Activated CD8-positive, alpha-beta memory T cell treated with anti-CD3 and anti-CD28 coated beads, Interleukin-2, amount 10 ng/mL, durations not matched to agents 7 days and 5 days (primary cell): ENCODE data around the gene IKZF1. TPM values are rescaled to one million over a fixed set of nuclear protein-coding genes. Genes with fewer than 3 reads are reported as not detected.

ENCODE experiments used
- ATAC-seq: fragments of 150-1000 bp; cut with Tn5 transposase; one replicate; pipeline ENCODE4 v1.10.0; 2021; ENCODE audit warnings: moderate library complexity
- CTCF ChIA-PET: fragments of 350-600 bp; sonication (Branson Sonifier 250); formaldehyde crosslinking; loops from one replicate; lab custom pipeline; 2021; ENCODE audit warnings: antibody characterized with exemption; lab: Charles Lee
- DNase-seq: peaks from one replicate; pipeline ENCODE4 v3.0.0-alpha.2; 2020
- H3K27ac Mint-ChIP-seq: one replicate; pipeline ENCODE4 v1.8.0; 2021; ENCODE audit warnings: mild to moderate bottlenecking, mixed read lengths
- H3K27me3 Mint-ChIP-seq: one replicate; pipeline ENCODE4 v1.8.0; 2021; ENCODE audit warnings: mixed read lengths
- H3K36me3 Mint-ChIP-seq: one replicate; pipeline ENCODE4 v1.8.0; 2021; ENCODE audit warnings: mild to moderate bottlenecking, mixed read lengths
- H3K4me1 Mint-ChIP-seq: one replicate; pipeline ENCODE4 v1.8.0; 2021; ENCODE audit warnings: mixed read lengths
- H3K4me3 Mint-ChIP-seq: one replicate; pipeline ENCODE4 v1.8.0; 2021; ENCODE audit warnings: mild to moderate bottlenecking, moderate library complexity, mixed read lengths
- H3K9me3 Mint-ChIP-seq: one replicate; pipeline ENCODE4 v1.8.0; 2022; ENCODE audit warnings: low read depth, mixed read lengths
- total RNA-seq, 2 experiments: library from RNA; stranded (reverse); gene quantifications; one replicate each; pipeline ENCODE4 v1.2.3, GENCODE V29; 2021

IKZF1 gene
- total RNA-seq, 2 experiments from 2014 or later: 348 to 374 TPM

DNA sequence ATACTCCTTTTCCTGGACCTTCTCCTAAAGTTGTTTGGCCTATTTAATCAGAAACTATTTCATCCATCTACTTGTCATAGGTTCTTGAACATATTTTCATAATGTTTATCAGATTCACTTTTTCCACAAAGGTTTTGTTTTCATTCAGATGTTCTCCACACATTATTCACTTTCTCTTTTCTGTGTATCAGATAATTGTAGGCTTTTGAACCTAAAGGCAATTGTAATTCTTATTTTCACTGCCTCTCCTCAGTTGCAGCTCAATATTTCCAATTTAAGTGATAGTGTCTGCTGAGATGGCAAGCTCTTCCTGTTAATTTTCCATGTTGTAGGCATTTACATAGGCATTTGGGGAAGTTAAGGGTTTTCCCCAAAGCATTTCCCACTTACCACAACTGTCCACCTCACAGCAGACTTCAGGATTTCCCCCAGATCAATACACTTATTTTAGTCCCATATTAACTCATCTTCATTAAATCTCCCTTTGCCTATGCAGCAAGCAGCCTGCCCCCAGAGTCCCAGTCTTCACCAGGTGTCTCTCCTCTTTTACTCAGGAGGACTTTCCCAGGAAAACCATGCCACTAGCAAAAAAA is 12.3 kb upstream of the IKZF1 start:
- no peak overlapping the region for H3K27ac Mint-ChIP-seq
- ATAC-seq: no peak

DNA sequence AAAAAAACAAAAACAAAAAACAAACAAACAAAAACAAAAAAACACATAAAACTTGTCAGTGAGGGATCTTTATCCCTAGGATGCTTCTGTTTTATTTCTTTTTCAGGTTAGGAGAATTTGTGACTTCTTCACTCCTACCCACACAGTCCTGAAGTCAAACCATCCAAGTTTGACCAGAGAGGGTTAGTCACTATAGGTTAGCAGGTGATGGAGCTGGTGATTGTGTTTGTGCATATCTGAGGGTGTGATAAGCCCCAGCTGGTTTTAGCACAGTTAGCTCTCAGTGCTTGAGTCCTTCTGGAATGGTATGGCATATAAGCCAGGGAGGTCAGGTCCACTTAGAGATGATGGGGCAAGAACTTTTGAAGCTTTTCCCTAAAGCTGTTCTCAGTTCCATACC is 11.8 kb upstream of the IKZF1 start:
- ATAC-seq: no peak

More for the DNA sequence above, 12.3 kb upstream of the IKZF1 start:
- CTCF ChIA-PET: interaction anchor here (0.8 to 3.5 kb wide), 4 partner anchors 9 to 87 kb away, joined by 3 to 18 read pairs (median 4); no protein-coding TSS in a partner anchor
- Mint-ChIP-seq H3K36me3 (peaks cover 6% of the 10 kb centered on the region), H3K4me1 (peaks cover 8% of the 10 kb centered on the region), H3K27me3 (peaks cover 9% of the 10 kb centered on the region), H3K4me3 (no peak overlapping the region), H3K9me3 (no peaks in the 10 kb centered on the region)
- no peak for DNase-seq

GRCh38 chr7:50293509-50294179 is 10.9 kb upstream of the IKZF1 start:
- peaks cover 6% of the 10 kb centered on the region for H3K36me3 Mint-ChIP-seq
- CTCF ChIA-PET: interaction anchor here (0.8 to 3.5 kb wide), 4 partner anchors 8 to 89 kb away, joined by 3 to 18 read pairs (median 4); no protein-coding TSS in a partner anchor
- H3K4me1 Mint-ChIP-seq: peaks cover 8% of the 10 kb centered on the region
- ATAC-seq (no peak), DNase-seq (no peak)
- no peak overlapping the region for H3K4me3 Mint-ChIP-seq
- H3K9me3 Mint-ChIP-seq: no peaks in the 10 kb centered on the region
- H3K27ac Mint-ChIP-seq: no peak overlapping the region
- peaks cover 9% of the 10 kb centered on the region for H3K27me3 Mint-ChIP-seq

More for the DNA sequence above, 11.8 kb upstream of the IKZF1 start:
- H3K4me3 Mint-ChIP-seq: no peak overlapping the region
- H3K9me3 Mint-ChIP-seq: no peaks in the 10 kb centered on the region
- peaks cover 8% of the 10 kb centered on the region for H3K4me1 Mint-ChIP-seq
- no peak overlapping the region for H3K27ac Mint-ChIP-seq
- peaks cover 9% of the 10 kb centered on the region for H3K27me3 Mint-ChIP-seq
- CTCF ChIA-PET: interaction anchor here (0.8 to 3.5 kb wide), 6 partner anchors 9 to 88 kb away, joined by 3 to 18 read pairs (median 4); no protein-coding TSS in a partner anchor
- no peak for DNase-seq
- peaks cover 6% of the 10 kb centered on the region for H3K36me3 Mint-ChIP-seq

- H3K4me1 Mint-ChIP-seq: peaks cover 11% of the 10 kb centered on the region
- no peak overlapping the region for H3K4me3 Mint-ChIP-seq
- H3K36me3 Mint-ChIP-seq: peaks cover 4% of the 10 kb centered on the region
- H3K27me3 Mint-ChIP-seq: peaks cover 9% of the 10 kb centered on the region
- no peak for ATAC-seq
- DNase-seq: no peak
- CTCF ChIA-PET: interaction anchor here (1.0 to 1.5 kb wide), 2 partner anchors 21 to 90 kb away, joined by 3 to 4 read pairs; no protein-coding TSS in a partner anchor
- H3K27ac Mint-ChIP-seq: no peak overlapping the region
- H3K9me3 Mint-ChIP-seq: no peaks in the 10 kb centered on the region
These were observed 9.4 kb upstream of the IKZF1 start for GRCh38 chr7:50295133-50295532.

- Mint-ChIP-seq H3K4me3 (no peak overlapping the region), H3K36me3 (peaks cover 3% of the 10 kb centered on the region), H3K27ac (no peak overlapping the region), H3K4me1 (peaks cover 22% of the 10 kb centered on the region), H3K27me3 (peaks cover 9% of the 10 kb centered on the region), H3K9me3 (no peaks in the 10 kb centered on the region)
- ATAC-seq: no peak
- no peak for DNase-seq
- CTCF ChIA-PET: interaction anchor here (2.3 to 5.3 kb wide), 2 partner anchors 22 to 91 kb away, joined by 7 to 21 read pairs; no protein-coding TSS in a partner anchor
These were observed 7.7 kb upstream of the IKZF1 start for GRCh38 chr7:50296799-50297198.

DNA sequence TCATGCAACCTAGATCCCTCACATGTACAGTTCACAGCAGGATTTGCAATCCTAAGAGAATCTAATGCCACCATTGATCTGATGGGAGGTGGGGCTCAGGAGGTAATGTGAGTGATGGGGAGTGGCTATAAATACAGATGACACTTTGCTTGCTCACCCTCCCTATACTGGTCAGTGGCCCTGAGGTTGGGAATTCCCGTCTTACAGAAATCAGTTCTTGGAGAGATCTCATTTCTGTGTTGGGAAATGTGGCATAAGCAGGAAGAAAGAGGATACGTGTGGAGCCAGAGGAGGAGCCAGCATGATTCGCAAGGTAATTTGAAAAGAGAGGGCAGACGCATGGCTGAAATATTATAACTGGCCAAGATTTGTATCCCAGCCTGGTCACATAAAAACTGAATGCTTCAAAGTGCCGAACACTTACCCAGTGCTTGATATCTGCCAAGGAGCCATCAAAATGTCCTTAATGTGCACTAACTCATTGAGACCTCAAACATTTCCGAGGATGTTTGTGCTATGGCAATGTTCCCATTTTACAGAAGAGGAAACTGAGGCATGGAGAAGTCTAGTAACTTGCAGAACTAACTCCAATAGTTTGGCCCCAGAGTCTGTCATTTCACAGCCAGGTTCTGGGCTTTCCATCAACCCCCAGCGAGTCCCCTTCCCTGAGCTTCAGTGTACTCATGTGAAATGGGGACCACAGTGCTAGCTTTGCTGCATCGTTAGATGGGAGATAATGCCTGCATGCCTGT is 5.5 kb upstream of the IKZF1 start:
- ATAC-seq: no peak
- Mint-ChIP-seq H3K4me1 (peaks cover 28% of the 10 kb centered on the region), H3K36me3 (no peaks in the 10 kb centered on the region), H3K27me3 (peaks cover 5% of the 10 kb centered on the region), H3K9me3 (no peaks in the 10 kb centered on the region), H3K27ac (no peak overlapping the region), H3K4me3 (no peak overlapping the region)
- no peak for DNase-seq
- CTCF ChIA-PET: interaction anchor here (1.0 to 5.3 kb wide), 6 partner anchors 8 to 93 kb away, joined by 3 to 21 read pairs (median 4); no protein-coding TSS in a partner anchor

DNA sequence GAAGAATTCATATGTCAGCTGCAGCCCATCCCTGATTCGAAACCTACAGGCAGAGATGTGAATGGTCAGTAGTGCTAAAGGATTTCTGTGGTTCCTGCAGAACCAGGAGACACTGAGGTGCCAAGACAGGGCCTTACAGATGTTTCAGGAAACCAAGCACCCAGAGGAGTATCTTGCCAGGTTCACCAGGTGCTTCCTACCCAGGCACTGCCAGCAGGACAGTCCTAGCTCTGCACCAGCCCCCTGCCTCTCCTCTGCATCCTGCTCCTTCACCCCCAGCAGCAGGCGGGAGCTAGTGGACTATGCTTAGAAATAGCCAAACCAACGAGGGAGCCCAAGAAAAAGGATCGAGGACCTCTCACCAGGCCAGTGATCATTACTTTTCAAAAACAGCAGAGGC is 4.2 kb upstream of the IKZF1 start:
- Mint-ChIP-seq H3K4me3 (no peak overlapping the region), H3K27ac (no peak overlapping the region), H3K27me3 (peaks cover 2% of the 10 kb centered on the region), H3K9me3 (no peaks in the 10 kb centered on the region), H3K36me3 (peaks cover 4% of the 10 kb centered on the region), H3K4me1 (peaks cover 28% of the 10 kb centered on the region)
- ATAC-seq: no peak
- CTCF ChIA-PET: interaction anchor here (0.7 to 5.3 kb wide), 9 partner anchors 7 to 118 kb away, joined by 3 to 21 read pairs (median 3); no protein-coding TSS in a partner anchor
- no peak for DNase-seq

- Mint-ChIP-seq H3K36me3 (peaks cover 28% of the 10 kb centered on the region), H3K9me3 (no peaks in the 10 kb centered on the region), H3K27ac (peak overlapping the region; percentile 58), H3K4me3 (peak overlapping the region; percentile 68), H3K27me3 (no peaks in the 10 kb centered on the region), H3K4me1 (peaks cover 28% of the 10 kb centered on the region)
- CTCF ChIA-PET: interaction anchor here (1.0 kb wide), 1 partner anchor 97 kb away, joined by 3 read pairs; no protein-coding TSS in a partner anchor
- ATAC-seq (no peak), DNase-seq (no peak)
These were observed 1.8 kb upstream of the IKZF1 start for GRCh38 chr7:50302486-50303334.

GRCh38 chr7:50303335-50304128 is 984 bp upstream of the IKZF1 start:
- CTCF ChIA-PET: interaction anchor here (1.0 to 1.6 kb wide), 2 partner anchors 16 to 98 kb away, joined by 3 to 4 read pairs; no protein-coding TSS in a partner anchor
- peak; percentile 28 for ATAC-seq
- Mint-ChIP-seq H3K9me3 (no peaks in the 10 kb centered on the region), H3K27me3 (no peaks in the 10 kb centered on the region), H3K36me3 (peaks cover 36% of the 10 kb centered on the region), H3K4me1 (peaks cover 33% of the 10 kb centered on the region), H3K27ac (peak overlapping the region; percentile 58), H3K4me3 (peak overlapping the region; percentile 68)
- no peak for DNase-seq

GRCh38 chr7:50304911-50305582 is 531 bp downstream of the IKZF1 start:
- Mint-ChIP-seq H3K36me3 (peaks cover 50% of the 10 kb centered on the region), H3K27ac (peak overlapping the region; percentile 97), H3K4me3 (peak overlapping the region; percentile 91), H3K4me1 (peaks cover 33% of the 10 kb centered on the region), H3K9me3 (no peaks in the 10 kb centered on the region), H3K27me3 (no peaks in the 10 kb centered on the region)
- DNase-seq (peak; percentile 82), ATAC-seq (peak; percentile 57)
- CTCF ChIA-PET: interaction anchor here (1.0 to 17.9 kb wide), 15 partner anchors 9 to 101 kb away, joined by 3 to 197 read pairs (median 5); no protein-coding TSS in a partner anchor
